B cell (primary cell): ENCODE measurements around the gene ACMSD. TPM values are rescaled to one million over a fixed set of nuclear protein-coding genes. Genes with fewer than 3 reads are reported as not detected.
A peak's percentile ranks its signal among the peaks of the same experiment; 100 is the strongest.

ENCODE experiments used
- ATAC-seq: fragments of 200-7000 bp; cut with Tn5 transposase; one replicate; pipeline ENCODE4 v1.10.0; 2021; ENCODE audit warnings: low read depth, mild to moderate bottlenecking, moderate number of reproducible peaks, moderate library complexity
- CTCF ChIA-PET: fragments of 350-600 bp; sonication (Branson Sonifier 250); formaldehyde crosslinking; loops from one replicate; lab custom pipeline; 2021; ENCODE audit warnings: antibody characterized with exemption, inconsistent platforms; lab: Charles Lee
- POLR2A ChIA-PET: fragments of 350-600 bp; sonication (Branson Sonifier 250); formaldehyde crosslinking; loops from one replicate; lab custom pipeline; 2021; ENCODE audit warnings: antibody characterized with exemption; lab: Charles Lee
- DNase-seq: peaks from one replicate; pipeline ENCODE4 v3.0.0; 2013
- H2AFZ ChIP-seq: 2 replicates; pipeline ENCODE4 v1.6.1; 2012; ENCODE audit warnings: mild to moderate bottlenecking, low read depth, low read length; ENCODE audit not compliant: insufficient read depth, poor library complexity, severe bottlenecking
- H3K27ac ChIP-seq, 2 donors: 1 replicate in 1 of 2; 2 replicates in 1 of 2; pipeline ENCODE4 v1.5.1; 2012 to 2013; ENCODE audit warnings: low read length in 2 of 2, mild to moderate bottlenecking in 2 of 2, moderate library complexity in 1 of 2
- H3K27me3 ChIP-seq, 4 experiments: fragments of 200-600 bp in 1 of 4; sonication (generic) in 1 of 4; replicated peaks in 1 of 4; 1 replicate in 2 of 4; 2 replicates in 2 of 4; pipeline versions ENCODE4 v1.6.1 to v1.7.0; 2013 to 2016; ENCODE audit warnings: low read length in 3 of 4, mild to moderate bottlenecking in 2 of 4, mixed read lengths in 1 of 4, moderate library complexity in 1 of 4; ENCODE audit not compliant: insufficient read depth in 4 of 4, control insufficient read depth in 3 of 4; ENCODE audit errors: control extremely low read depth in 1 of 4
- H3K36me3 ChIP-seq, 2 experiments: replicated peaks in 1 of 2; 1 replicate in 1 of 2; 2 replicates in 1 of 2; pipeline versions ENCODE4 v1.6.1 to v1.7.1; 2013; ENCODE audit warnings: low read length in 1 of 2; ENCODE audit not compliant: insufficient read depth in 2 of 2, control insufficient read depth in 1 of 2; ENCODE audit errors: control extremely low read depth in 1 of 2, extremely low read depth in 1 of 2
- H3K4me1 ChIP-seq, 2 donors: fragments of 200-600 bp in 1 of 2; sonication (generic) in 1 of 2; 1 replicate in 1 of 2; 2 replicates in 1 of 2; pipeline versions ENCODE4 v1.5.1 to v1.6.1; 2013 to 2017; ENCODE audit warnings: low read length in 2 of 2; ENCODE audit not compliant: control insufficient read depth in 2 of 2, insufficient read depth in 2 of 2
- H3K4me2 ChIP-seq: replicated peaks from 2 replicates; pipeline ENCODE3; 2012; ENCODE audit warnings: mild to moderate bottlenecking, low read depth, low read length; ENCODE audit not compliant: poor library complexity, severe bottlenecking
- H3K4me3 ChIP-seq, 5 experiments: fragments of 200-600 bp in 1 of 5; sonication (generic) in 1 of 5; 1 replicate in 3 of 5; 2 replicates in 2 of 5; pipeline versions ENCODE4 v1.5.1 to v1.7.0; 2011 to 2016; ENCODE audit warnings: low read length in 4 of 5, mild to moderate bottlenecking in 4 of 5, low read depth in 2 of 5, control low read depth in 1 of 5, moderate library complexity in 1 of 5; ENCODE audit not compliant: insufficient read depth in 1 of 5; ENCODE audit errors: control extremely low read depth in 1 of 5, extremely low read depth in 1 of 5
- H3K79me2 ChIP-seq: fragments of 200-600 bp; sonication (generic); one replicate; pipeline ENCODE4 v1.6.0; 2016; ENCODE audit warnings: low read length; ENCODE audit not compliant: control insufficient read depth, insufficient read depth
- H3K9ac ChIP-seq: fragments of 200-600 bp; sonication (generic); 2 replicates; pipeline ENCODE4 v1.6.1; 2017; ENCODE audit warnings: mild to moderate bottlenecking, low read length, moderate library complexity
- H3K9me3 ChIP-seq, 3 donors: one replicate each; pipeline versions ENCODE4 v1.6.1 to v1.7.1; 2013; ENCODE audit warnings: low read length in 2 of 3; ENCODE audit not compliant: control insufficient read depth in 2 of 3, insufficient read depth in 1 of 3; ENCODE audit errors: control extremely low read depth in 1 of 3
- H4K20me1 ChIP-seq: 2 replicates; pipeline ENCODE4 v1.6.0; 2012; ENCODE audit warnings: mild to moderate bottlenecking, low read length; ENCODE audit not compliant: insufficient read depth, control insufficient read depth, poor library complexity, severe bottlenecking
- H3K27ac Mint-ChIP-seq: one replicate; pipeline ENCODE4 v1.8.0; 2021; ENCODE audit warnings: mixed read lengths
- H3K27me3 Mint-ChIP-seq: one replicate; pipeline ENCODE4 v1.8.0; 2021; ENCODE audit warnings: mixed read lengths
- H3K4me1 Mint-ChIP-seq: one replicate; pipeline ENCODE4 v1.8.0; 2021; ENCODE audit warnings: mixed read lengths
- H3K4me3 Mint-ChIP-seq: one replicate; pipeline ENCODE4 v1.8.0; 2021; ENCODE audit warnings: mixed read lengths
- H3K9me3 Mint-ChIP-seq: one replicate; pipeline ENCODE4 v1.8.0; 2022; ENCODE audit warnings: mixed read lengths; ENCODE audit not compliant: insufficient read depth
- CTCF ChIP-seq: fragments of 200-600 bp; IDR thresholded peaks from one replicate; pipeline ENCODE4 v1.8.0; 2022; ENCODE audit warnings: antibody characterized with exemption, mild to moderate bottlenecking
- EZH2 ChIP-seq: IDR thresholded peaks from 2 replicates; pipeline ENCODE4 v1.6.1; 2012; ENCODE audit warnings: borderline replicate concordance, low read depth, mild to moderate bottlenecking, moderate library complexity, low read length; ENCODE audit not compliant: insufficient read depth, poor library complexity, severe bottlenecking
- WGBS: methylation state at CpG from one replicate; pipeline ENCODE4 v1.1.5; 2013; ENCODE audit warnings: missing lambda C conversion rate; ENCODE audit not compliant: insufficient coverage; 5-methylcytosine and 5-hydroxymethylcytosine counted together
- intact Hi-C: fragments of 100-400 bp; cut with micrococcal nuclease; formaldehyde crosslinking; loops from one replicate; pipeline ENCODE4 v1.10.0; 2022
- polyA plus RNA-seq: library from polyadenylated mRNA; depleted of rRNA; stranded (reverse); fragments of >200 nt; gene quantifications from 2 replicates; pipeline ENCODE4 v1.2.3, GENCODE V29; 2012
- total RNA-seq, 2 donors: library from RNA; stranded (reverse); fragments of 120-200 nt in 1 of 2; gene quantifications; 1 replicate in 1 of 2; 2 replicates in 1 of 2; pipeline versions ENCODE4 v1.2.3 to v1.2.4, GENCODE V29; 2013 to 2022

Gene ACMSD
- total and polyA plus RNA-seq, 2 donors (not counting 1 experiment from before 2014, with no cell fraction given), result not detected

DNA sequence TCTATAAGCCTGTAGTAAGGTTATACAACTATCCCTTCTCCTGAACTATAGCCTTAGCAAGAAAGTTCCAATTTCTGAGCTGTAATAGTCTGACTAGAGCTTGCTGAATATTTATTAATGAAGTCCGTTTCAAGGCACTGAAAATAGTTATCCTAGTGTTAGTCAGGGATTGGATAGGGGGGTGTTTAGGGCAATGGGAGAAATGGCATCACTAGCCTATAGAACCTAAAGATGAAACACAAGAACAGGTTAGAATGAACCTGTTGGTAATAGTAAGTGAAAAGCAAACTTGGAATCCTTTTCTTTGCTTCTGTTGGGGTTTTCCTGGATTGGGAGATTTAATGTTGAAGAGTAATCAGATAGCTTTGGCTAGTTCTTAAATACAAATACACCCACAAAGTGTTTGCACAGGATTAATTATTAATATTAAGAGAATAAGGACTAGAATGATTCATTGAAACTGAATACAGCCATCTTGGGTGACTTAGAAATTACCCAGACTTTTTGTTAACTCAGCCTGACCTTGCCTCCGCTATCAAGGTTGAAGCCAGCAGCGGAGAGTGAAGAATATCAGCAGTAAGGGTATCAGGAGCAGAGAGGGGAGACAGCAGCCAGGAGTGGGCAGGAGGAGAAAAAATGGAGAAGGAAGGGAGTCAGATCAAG is 94.6 kb downstream of the ACMSD start:
- Mint-ChIP-seq H3K4me3 (no peak overlapping the region), H3K27ac (no peak overlapping the region), H3K4me1 (peaks cover 64% of the 10 kb centered on the region), H3K27me3 (no peaks in the 10 kb centered on the region), H3K9me3 (no peaks in the 10 kb centered on the region)
- no peak for TF ChIP-seq EZH2
- TF ChIP-seq CTCF, result no peak
- ChIA-PET POLR2A (no interaction called here), CTCF (no interaction called here)
- WGBS, result 100% methylated on average over 1 of the region's 3 CpGs
- Histone ChIP-seq H3K4me2 (no peak overlapping the region), H3K79me2 (peaks cover 99% of the 10 kb centered on the region), H2AFZ (no peak overlapping the region), H3K9me3 (no peaks in the 10 kb centered on the region), H3K4me3 (no peak overlapping the region), H4K20me1 (peaks cover 80% of the 10 kb centered on the region), H3K36me3 (peaks cover 9 to 30% of the 10 kb centered on the region in 2 experiments), H3K27me3 (no peaks in the 10 kb centered on the region), H3K9ac (no peak overlapping the region), H3K4me1 (peaks cover 0 to 38% of the 10 kb centered on the region in 2 donors), H3K27ac (peak overlapping the region in 1 of 2 donors; percentile 21)
- DNase-seq (no peak), ATAC-seq (no peak)
- intact Hi-C loops, result no loop called here

GRCh38 chr2:134933732-134934131 is 95.3 kb downstream of the ACMSD start:
- peaks cover 0 to 38% of the 10 kb centered on the region in 2 donors for H3K4me1 ChIP-seq

More at GRCh38 chr2:134933732-134934131, 95.3 kb downstream of the ACMSD start:
- Mint-ChIP-seq H3K27ac (no peak overlapping the region), H3K4me1 (peaks cover 62% of the 10 kb centered on the region), H3K9me3 (no peaks in the 10 kb centered on the region), H3K4me3 (no peak overlapping the region), H3K27me3 (no peaks in the 10 kb centered on the region)
- DNase-seq, result no peak
- no peak overlapping the region for H3K9ac ChIP-seq
- peaks cover 79% of the 10 kb centered on the region for H4K20me1 ChIP-seq
- intact Hi-C loops, result no loop called here
- H3K27ac ChIP-seq, result no peak overlapping the region
- peak overlapping the region; percentile 36 for H3K4me2 ChIP-seq
- POLR2A ChIA-PET, result no interaction called here
- WGBS, result no CpG with 5 or more reads among the region's 1 CpG
- H3K27me3 ChIP-seq, result no peaks in the 10 kb centered on the region
- H3K36me3 ChIP-seq, result peaks cover 11 to 37% of the 10 kb centered on the region in 2 experiments
- ATAC-seq, result no peak
- CTCF ChIA-PET, result no interaction called here
- TF ChIP-seq EZH2, result no peak
- no peak for TF ChIP-seq CTCF
- H3K4me3 ChIP-seq, result no peak overlapping the region
- peaks cover 99% of the 10 kb centered on the region for H3K79me2 ChIP-seq
- H2AFZ ChIP-seq, result no peak overlapping the region
- no peaks in the 10 kb centered on the region for H3K9me3 ChIP-seq
